NB4 (cell line): ENCODE measurements around the gene TMCC1.

ENCODE experiments used
- CTCF ChIP-seq: IDR thresholded peaks from one replicate; pipeline ENCODE4 v1.5.1; 2012; ENCODE audit warnings: low read depth, low read length
- POLR2A ChIP-seq: IDR thresholded peaks from 2 replicates; pipeline ENCODE4 v1.6.1; 2011; ENCODE audit warnings: mild to moderate bottlenecking; ENCODE audit not compliant: insufficient read length; ENCODE audit errors: extremely low read depth

GRCh38 chr3:129735638-129736037 lies 157.9 kb downstream of the TMCC1 start:
- no peak for TF ChIP-seq CTCF
- no peak for TF ChIP-seq POLR2A
